Measurements from ENCODE around the gene FYN.

FYN gene

GRCh38 chr6:111767752-111768430 is 105.4 kb downstream of the FYN start:
- DNase-seq: no peak

DNA sequence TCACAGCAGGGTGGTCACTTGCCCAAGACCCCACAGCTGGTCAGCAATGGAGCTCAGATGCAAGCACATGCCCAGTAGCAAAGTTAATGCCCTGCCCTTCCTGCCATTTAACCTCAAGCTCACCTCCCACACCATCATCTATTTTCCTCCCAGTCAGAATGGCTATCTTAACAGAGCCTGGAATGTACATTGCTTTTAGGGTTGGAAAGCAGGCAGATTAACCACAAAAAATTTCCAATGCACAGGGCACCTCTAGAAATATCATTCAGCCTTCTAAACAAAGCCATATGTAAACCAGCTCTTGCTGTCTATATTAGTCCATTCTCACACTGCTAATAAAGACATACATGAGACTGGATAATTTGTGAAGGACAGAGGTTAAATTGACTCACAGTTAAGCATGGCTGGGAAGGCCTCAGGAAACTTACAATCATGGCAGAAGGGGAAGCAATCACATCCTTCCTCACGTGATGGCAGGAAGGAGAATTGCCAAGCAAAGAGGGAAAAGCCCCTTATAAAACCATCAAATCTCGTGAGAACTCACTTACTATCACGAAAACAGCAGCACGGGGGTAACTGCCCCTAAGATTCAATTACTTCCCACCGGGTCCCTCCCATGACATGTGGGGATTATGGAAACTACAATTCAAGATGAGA is 106.9 kb downstream of the FYN start:
- DNase-seq: no peak

- no peak for DNase-seq
These were observed 107.5 kb downstream of the FYN start for GRCh38 chr6:111765763-111766162.

- no peak for DNase-seq
These were observed 108.7 kb downstream of the FYN start for GRCh38 chr6:111764238-111765175.

- no peak for DNase-seq
These were observed 109.9 kb downstream of the FYN start for GRCh38 chr6:111763381-111763780.

DNA sequence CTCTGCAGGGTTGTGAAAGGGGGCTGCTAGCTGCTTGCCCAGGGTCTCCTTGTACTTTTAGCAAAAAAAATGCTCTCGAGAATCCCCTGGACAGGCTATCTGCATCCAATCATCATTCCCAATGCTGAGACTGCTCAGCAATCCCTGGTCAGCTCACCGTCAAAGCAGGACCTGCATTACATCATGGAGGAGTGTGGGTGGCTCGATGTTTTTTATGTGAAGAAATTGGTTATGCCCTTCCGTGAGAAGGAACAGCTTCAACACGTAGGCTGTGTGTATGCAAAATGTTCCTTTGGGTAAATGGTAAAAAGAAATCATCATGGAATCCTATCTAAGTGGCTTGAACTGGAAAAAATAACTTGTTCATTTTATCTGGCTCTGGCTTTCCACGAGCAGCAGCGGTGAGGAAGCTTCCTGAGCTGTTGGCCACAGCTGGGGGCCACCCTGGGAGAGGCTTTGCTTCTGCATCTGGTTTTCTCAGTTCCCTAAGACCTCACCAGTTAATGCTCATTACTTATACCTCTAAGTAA is 111.4 kb downstream of the FYN start:
- DNase-seq: no peak

GRCh38 chr6:111761212-111761611 is 112.0 kb downstream of the FYN start:
- DNase-seq: no peak

DNA sequence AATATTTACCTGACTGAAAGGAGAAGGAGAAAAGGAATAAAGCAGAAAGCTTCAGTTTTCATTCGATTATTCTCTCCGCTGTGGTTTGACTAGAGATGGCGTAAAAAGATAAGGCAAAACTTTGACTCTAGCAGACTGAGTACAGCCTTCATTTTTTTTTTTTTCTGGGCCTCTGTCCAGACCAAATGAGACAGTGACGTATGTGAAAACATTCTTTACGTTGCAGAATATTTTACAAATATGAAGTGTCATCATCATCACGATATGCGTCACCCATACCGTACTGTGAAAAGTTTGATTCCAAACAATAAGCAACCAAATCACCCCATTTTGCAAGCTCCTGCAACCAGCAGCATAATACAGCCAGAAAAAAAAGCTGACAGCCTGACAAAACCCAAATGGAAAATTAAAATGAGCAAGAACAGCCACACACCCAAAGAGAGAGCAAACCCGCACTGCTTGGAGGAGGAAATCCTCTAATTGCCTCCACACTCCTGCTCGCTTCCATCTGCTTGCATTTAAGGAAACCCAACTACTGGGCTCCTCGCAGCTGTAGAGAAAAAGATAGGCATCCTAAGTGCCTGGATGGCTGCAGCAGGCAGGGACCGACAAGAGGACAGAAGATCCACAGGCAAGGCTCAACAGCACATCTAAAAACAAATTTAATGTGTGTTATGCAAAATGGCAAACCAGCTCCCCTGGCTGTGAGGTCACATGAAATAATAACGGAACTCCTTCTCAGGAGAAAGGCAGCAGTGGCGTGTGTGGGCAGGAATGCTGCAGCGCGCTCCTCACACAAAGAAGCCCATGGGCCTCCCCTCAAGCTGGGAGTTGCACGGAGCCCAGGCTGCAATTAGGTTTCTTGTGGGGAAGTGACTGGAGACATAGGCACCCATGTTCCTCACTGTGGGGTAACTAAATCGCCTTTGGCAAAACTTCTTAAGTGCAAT is 113.1 kb downstream of the FYN start:
- no peak for DNase-seq

DNA sequence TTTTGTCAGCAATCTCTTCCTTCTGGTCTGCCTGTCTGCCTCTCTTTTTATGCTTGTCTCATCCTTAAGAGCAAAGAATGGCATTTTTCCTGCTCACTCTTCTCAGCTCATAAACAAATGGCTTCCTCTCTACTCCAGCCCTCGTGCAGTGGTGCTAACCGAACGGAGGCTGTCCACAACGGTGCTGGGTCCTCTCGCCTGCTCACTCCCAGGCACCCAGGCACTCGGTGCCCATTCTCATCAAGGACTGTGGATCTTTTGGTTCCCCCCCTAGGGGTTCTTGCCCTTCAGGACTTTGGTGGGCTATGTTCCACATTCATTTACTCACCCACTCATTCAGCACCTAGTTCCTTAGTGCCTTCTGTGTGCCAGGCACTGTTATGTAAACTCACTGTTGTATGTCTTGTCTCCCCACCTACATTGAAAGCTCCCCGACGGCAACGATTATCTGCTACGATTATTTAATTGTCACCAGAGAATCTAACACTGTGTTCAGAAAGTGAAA is 113.9 kb downstream of the FYN start:
- no peak for DNase-seq

DNA sequence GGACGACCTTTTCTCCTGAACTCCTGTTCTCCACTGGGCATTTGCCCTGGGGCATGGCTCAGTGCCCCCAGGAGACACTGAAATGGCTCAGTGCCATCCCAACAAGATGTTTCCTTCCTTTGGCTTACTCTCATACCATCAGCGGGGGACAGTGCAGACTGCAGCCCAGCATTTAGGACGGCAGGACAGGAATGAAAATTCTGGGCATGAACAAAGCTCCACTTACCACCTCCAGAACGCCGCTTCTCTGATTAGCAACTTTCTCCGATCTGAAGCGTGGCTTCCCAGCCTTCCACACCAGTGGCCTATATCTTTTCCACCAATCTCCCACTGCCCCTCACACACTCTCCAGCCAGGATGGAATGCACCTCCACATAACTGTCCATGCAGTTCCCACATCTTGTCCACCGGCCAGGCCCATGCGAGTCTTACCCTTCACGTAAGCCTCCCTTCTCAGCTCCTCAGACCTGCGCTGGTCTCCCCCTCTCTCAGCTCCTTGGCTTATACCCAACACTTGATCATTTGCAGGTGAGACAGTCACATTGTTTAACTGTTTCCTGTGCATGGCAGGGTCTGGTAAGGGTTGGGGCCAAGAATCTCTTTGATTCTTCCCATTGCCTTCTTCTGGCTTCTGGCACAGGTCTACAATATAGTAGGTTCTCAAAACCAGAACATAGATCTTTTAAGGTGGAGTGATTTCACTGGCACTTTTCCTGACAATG is 114.5 kb downstream of the FYN start:
- no peak for DNase-seq

GRCh38 chr6:111757342-111757741 is 115.9 kb downstream of the FYN start:
- DNase-seq: no peak

DNA sequence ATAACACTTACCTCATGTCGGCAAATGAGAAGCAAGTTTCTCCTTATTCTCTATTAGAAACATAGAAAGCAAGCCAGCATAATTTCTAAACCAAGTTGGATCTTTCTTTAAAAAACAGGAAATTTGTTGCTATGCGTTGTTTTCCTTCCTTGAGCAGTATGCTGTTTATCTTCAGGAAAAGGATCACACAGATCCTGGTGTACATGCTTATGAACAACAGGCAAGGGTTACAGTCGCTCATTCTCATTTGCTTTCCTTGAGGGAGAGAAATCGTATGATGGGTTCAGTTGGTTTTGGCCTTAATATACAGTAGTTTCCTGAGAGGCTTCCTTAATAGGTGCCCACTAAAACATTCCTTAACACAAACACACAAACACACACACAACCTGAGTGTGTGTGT is 118.8 kb downstream of the FYN start:
- DNase-seq: no peak

DNA sequence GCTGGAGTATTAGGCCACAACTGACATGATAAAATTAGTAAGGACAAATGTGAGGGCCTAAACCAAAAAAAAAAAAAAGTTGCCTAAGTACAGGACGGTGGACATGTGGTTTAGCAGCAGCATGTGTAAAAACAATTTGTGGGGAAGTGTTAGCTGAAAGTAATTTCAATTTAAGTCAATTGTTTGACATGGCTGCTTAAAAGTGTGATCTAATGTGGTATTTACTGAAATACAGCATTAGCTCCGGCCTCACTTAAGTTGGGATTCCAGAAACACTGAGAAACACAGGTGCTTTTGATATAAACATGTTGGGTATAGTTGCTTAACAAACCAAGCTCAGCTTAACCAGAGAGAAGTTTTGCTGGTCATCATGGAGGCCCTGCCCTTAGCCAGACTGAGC is 119.7 kb downstream of the FYN start:
- no peak for DNase-seq

DNA sequence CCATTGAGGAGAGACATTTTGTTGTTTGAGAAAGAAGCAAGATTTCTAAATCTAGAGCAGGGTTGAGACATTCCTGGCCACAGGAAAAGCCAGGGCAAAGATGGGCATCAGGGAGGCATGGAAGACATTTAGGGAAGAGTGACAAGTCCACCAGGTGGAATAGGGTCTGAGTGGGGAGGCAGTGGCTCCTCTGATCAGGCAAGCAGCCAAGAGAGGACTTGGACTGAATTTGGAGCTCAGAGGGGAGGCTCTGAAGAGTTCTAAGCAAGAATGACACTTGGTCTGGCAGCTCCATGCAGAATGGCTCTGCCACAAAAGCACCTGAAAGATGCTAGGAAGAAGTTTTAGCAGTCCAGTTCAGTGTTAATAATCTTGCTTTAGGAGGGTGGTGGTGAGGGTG is 120.8 kb downstream of the FYN start:
- no peak for DNase-seq

- DNase-seq: no peak
These were observed 122.2 kb downstream of the FYN start for GRCh38 chr6:111750753-111751673.

- DNase-seq: no peak
These were observed 123.1 kb downstream of the FYN start for GRCh38 chr6:111750153-111750552.

GRCh38 chr6:111748231-111748647 is 125.0 kb downstream of the FYN start:
- DNase-seq: no peak

DNA sequence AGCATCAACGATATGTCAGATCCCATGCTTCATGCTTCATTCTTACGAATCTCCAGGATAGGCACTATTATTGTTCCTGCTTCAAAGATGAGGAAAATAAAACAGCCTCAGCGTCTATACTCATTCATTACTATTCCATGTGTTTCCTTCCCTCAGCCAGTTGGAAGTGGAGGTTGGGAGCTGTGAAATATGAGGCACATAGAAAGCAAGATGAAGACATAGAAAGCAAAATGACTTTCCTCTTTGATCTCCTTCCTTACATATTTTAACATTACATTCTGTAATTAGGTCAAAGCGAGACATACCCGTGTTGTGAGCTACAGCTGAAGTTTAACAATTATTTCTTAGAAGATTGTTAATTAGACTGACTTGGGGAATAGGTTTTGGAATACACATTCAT is 125.4 kb downstream of the FYN start:
- no peak for DNase-seq

DNA sequence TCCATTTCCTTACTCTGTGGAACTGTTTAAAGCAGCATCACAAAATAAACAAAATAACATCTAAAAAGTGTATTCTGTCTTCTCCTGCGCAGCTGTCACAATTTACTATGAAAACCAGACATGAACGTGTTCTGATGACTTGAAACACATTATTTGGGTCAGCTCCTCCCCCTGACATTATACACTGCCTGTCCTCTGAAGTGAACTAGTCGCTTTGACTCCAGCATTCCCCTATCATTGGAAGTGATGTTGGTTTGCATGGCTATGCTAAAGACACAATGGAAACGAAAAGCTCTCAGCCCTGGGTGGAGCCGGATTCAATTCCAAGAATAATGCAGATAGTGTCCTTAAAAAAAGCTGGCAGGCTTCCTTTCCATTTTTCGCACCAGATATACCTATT is 125.9 kb downstream of the FYN start:
- no peak for DNase-seq

DNA sequence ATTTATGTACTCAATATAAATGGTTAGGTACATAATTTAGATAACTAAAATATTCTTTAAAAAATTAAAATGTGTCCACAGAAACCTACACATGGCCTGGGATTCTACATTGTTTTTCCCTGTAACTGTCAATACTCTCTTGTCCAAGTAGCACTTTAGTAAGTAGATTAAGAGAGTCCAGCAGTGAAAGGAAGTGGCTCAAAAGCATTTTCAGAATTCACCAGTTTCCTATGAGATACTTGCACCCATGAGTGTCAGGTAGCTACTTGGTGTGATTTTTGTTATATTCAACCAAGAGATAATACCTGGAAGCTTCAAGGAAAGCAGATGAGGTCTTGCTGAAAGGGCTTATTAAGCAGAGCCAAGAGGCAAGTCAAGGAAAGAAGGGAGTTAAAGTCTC is 126.3 kb downstream of the FYN start:
- DNase-seq: no peak

All from NCI-H510A treated with DMSO at 0.1 percent for 48 hours (cell line).